ENCODE results near the gene C1QB. TPM values are rescaled to one million over a fixed set of nuclear protein-coding genes. Genes with fewer than 3 reads are reported as not detected.

Gene C1QB
- total RNA-seq, 1 donor from 2014 or later: not detected

- Mint-ChIP-seq H3K27me3 (ENCODE audit: unreplicated experiment) (peaks cover 19% of the 10 kb centered on the region), H3K36me3 (ENCODE audit: unreplicated experiment) (no peaks in the 10 kb centered on the region), H3K27ac (ENCODE audit: unreplicated experiment) (no peak overlapping the region), H3K9me3 (ENCODE audit: unreplicated experiment) (no peaks in the 10 kb centered on the region), H3K4me1 (ENCODE audit: unreplicated experiment) (no peaks in the 10 kb centered on the region), H3K4me3 (ENCODE audit: unreplicated experiment) (no peak overlapping the region)
- TF ChIP-seq, protein P1, sequence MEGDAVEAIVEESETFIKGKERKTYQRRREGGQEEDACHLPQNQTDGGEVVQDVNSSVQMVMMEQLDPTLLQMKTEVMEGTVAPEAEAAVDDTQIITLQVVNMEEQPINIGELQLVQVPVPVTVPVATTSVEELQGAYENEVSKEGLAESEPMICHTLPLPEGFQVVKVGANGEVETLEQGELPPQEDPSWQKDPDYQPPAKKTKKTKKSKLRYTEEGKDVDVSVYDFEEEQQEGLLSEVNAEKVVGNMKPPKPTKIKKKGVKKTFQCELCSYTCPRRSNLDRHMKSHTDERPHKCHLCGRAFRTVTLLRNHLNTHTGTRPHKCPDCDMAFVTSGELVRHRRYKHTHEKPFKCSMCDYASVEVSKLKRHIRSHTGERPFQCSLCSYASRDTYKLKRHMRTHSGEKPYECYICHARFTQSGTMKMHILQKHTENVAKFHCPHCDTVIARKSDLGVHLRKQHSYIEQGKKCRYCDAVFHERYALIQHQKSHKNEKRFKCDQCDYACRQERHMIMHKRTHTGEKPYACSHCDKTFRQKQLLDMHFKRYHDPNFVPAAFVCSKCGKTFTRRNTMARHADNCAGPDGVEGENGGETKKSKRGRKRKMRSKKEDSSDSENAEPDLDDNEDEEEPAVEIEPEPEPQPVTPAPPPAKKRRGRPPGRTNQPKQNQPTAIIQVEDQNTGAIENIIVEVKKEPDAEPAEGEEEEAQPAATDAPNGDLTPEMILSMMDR (IDR thresholded peaks at IDR 0.05): no peak
- DNase-seq (ENCODE audit: extremely low spot score, unreplicated experiment): no peak
Observed at GRCh38 chr1:22637907-22638445, 15.1 kb upstream of the C1QB start.

DNA sequence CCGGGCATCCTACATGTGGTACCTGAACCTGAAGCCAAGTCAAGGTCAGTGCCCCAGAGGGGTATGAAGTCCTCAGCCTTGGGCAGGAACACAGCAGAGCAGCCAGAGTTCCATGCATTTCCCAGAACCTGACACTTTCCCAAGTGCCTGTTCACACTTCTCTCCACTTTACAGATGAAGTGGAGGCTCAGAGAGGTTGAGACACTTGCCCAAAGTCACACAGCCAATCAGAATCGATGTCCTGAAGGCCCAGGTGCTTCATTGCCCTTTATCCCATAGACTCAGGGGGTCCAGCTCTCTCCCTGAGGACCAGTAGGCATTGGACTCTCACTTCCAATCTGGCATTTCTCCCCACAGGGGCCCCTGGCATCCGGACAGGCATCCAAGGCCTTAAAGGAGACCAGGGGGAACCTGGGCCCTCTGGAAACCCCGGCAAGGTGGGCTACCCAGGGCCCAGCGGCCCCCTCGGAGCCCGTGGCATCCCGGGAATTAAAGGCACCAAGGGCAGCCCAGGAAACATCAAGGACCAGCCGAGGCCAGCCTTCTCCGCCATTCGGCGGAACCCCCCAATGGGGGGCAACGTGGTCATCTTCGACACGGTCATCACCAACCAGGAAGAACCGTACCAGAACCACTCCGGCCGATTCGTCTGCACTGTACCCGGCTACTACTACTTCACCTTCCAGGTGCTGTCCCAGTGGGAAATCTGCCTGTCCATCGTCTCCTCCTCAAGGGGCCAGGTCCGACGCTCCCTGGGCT lies 14.4 kb upstream of the C1QB start:
- Mint-ChIP-seq H3K27me3 (ENCODE audit: unreplicated experiment) (peaks cover 16% of the 10 kb centered on the region), H3K4me3 (ENCODE audit: unreplicated experiment) (no peak overlapping the region), H3K9me3 (ENCODE audit: unreplicated experiment) (no peaks in the 10 kb centered on the region), H3K27ac (ENCODE audit: unreplicated experiment) (no peak overlapping the region), H3K4me1 (ENCODE audit: unreplicated experiment) (no peaks in the 10 kb centered on the region), H3K36me3 (ENCODE audit: unreplicated experiment) (no peaks in the 10 kb centered on the region)
- no peak for DNase-seq (ENCODE audit: extremely low spot score, unreplicated experiment)
- TF ChIP-seq, protein P1 (IDR thresholded peaks at IDR 0.05): no peak

DNA sequence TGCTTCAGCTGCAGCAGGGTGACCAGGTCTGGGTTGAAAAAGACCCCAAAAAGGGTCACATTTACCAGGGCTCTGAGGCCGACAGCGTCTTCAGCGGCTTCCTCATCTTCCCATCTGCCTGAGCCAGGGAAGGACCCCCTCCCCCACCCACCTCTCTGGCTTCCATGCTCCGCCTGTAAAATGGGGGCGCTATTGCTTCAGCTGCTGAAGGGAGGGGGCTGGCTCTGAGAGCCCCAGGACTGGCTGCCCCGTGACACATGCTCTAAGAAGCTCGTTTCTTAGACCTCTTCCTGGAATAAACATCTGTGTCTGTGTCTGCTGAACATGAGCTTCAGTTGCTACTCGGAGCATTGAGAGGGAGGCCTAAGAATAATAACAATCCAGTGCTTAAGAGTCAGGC lies 13.8 kb upstream of the C1QB start:
- no peak overlapping the region for H3K27ac Mint-ChIP-seq (ENCODE audit: unreplicated experiment)
- H3K27me3 Mint-ChIP-seq (ENCODE audit: unreplicated experiment): peaks cover 11% of the 10 kb centered on the region
- no peaks in the 10 kb centered on the region for H3K4me1 Mint-ChIP-seq (ENCODE audit: unreplicated experiment)
- TF ChIP-seq, protein P1 (IDR thresholded peaks at IDR 0.05): no peak
- H3K4me3 Mint-ChIP-seq (ENCODE audit: unreplicated experiment): no peak overlapping the region
- no peaks in the 10 kb centered on the region for H3K9me3 Mint-ChIP-seq (ENCODE audit: unreplicated experiment)
- H3K36me3 Mint-ChIP-seq (ENCODE audit: unreplicated experiment): no peaks in the 10 kb centered on the region
- no peak for DNase-seq (ENCODE audit: extremely low spot score, unreplicated experiment)

GRCh38 chr1:22641247-22641646 lies 11.8 kb upstream of the C1QB start:
- H3K27ac Mint-ChIP-seq (ENCODE audit: unreplicated experiment): no peak overlapping the region
- TF ChIP-seq, protein P1 (IDR thresholded peaks at IDR 0.05): no peak
- DNase-seq (ENCODE audit: extremely low spot score, unreplicated experiment): no peak
- H3K4me1 Mint-ChIP-seq (ENCODE audit: unreplicated experiment): no peaks in the 10 kb centered on the region
- H3K4me3 Mint-ChIP-seq (ENCODE audit: unreplicated experiment): no peak overlapping the region
- H3K9me3 Mint-ChIP-seq (ENCODE audit: unreplicated experiment): no peaks in the 10 kb centered on the region
- H3K36me3 Mint-ChIP-seq (ENCODE audit: unreplicated experiment): no peaks in the 10 kb centered on the region
- H3K27me3 Mint-ChIP-seq (ENCODE audit: unreplicated experiment): peaks cover 12% of the 10 kb centered on the region

GRCh38 chr1:22641906-22642636 lies 11.0 kb upstream of the C1QB start:
- Mint-ChIP-seq H3K4me1 (ENCODE audit: unreplicated experiment) (no peaks in the 10 kb centered on the region), H3K27ac (ENCODE audit: unreplicated experiment) (no peak overlapping the region), H3K4me3 (ENCODE audit: unreplicated experiment) (no peak overlapping the region), H3K27me3 (ENCODE audit: unreplicated experiment) (peaks cover 7% of the 10 kb centered on the region), H3K36me3 (ENCODE audit: unreplicated experiment) (no peaks in the 10 kb centered on the region), H3K9me3 (ENCODE audit: unreplicated experiment) (no peaks in the 10 kb centered on the region)
- TF ChIP-seq, protein P1 (IDR thresholded peaks at IDR 0.05): peak; percentile 98
- peak; percentile 93 for DNase-seq (ENCODE audit: extremely low spot score, unreplicated experiment)

All from osteocyte (in vitro differentiated cells).